ENCODE data around the gene CTNNA1. TPM values are rescaled to one million over a fixed set of nuclear protein-coding genes. Genes with fewer than 3 reads are reported as not detected.

CTNNA1 gene
- total RNA-seq, 1 experiment from 2014 or later = 1.9 TPM

DNA sequence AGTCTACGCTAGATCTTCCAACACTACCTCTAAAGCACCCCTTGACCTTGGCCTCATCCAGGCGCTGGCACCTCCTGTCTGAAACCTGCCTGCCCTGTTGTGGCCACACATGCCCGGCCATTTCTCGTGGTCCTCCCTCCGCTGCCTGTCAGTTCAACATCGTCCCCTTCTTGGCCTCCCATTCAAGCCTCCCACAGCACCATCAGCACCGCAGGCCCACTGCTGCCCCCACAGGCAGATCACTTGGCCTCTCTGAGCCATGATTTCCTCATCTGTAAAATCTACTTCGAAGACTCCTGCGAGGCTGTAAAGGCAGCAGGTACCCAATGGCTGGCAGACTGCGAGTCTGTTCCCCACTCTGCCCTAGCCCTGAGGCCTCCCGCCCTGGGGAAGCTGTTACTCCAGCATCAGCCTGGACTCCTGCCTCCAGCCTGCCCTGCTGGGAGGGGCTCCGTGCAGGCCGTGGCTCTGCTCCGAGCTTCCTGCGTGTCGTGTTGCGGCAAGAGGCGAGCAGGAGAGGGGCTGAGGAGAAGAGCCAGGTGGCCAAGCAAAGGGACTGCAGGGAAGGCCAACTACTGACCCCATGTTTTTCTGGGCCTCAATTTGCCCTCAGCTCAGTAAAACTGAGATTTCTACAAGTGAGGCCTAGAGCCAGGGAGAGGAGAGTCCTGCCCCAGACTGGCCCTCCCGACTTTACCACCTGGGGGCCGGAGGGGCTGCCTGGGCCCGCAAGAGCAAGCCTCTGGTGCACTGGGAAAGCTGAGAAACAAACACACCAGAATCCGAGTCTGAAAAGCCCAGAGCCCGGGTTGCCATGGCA is 192.4 kb downstream of the CTNNA1 start:
- TF ChIP-seq EZH2 (IDR thresholded peaks at IDR 0.05; ENCODE audit: low read length, unreplicated experiment) = no peak
- TF ChIP-seq, protein P1, sequence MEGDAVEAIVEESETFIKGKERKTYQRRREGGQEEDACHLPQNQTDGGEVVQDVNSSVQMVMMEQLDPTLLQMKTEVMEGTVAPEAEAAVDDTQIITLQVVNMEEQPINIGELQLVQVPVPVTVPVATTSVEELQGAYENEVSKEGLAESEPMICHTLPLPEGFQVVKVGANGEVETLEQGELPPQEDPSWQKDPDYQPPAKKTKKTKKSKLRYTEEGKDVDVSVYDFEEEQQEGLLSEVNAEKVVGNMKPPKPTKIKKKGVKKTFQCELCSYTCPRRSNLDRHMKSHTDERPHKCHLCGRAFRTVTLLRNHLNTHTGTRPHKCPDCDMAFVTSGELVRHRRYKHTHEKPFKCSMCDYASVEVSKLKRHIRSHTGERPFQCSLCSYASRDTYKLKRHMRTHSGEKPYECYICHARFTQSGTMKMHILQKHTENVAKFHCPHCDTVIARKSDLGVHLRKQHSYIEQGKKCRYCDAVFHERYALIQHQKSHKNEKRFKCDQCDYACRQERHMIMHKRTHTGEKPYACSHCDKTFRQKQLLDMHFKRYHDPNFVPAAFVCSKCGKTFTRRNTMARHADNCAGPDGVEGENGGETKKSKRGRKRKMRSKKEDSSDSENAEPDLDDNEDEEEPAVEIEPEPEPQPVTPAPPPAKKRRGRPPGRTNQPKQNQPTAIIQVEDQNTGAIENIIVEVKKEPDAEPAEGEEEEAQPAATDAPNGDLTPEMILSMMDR (conservative IDR thresholded peaks at IDR 0.05; ENCODE audit: low read depth, low read length) = no peak
- TF ChIP-seq EZH2phosphoT487 (IDR thresholded peaks at IDR 0.05; ENCODE audit: borderline replicate concordance, low read length) = no peak
- DNase-seq (no peak), ATAC-seq (no peak)
- Histone ChIP-seq H3K4me1 (ENCODE audit: insufficient read depth, low read length) (no peaks in the 10 kb centered on the region), H3K36me3 (ENCODE audit: low read depth, low read length) (no peaks in the 10 kb centered on the region), H4K20me1 (ENCODE audit: low read length) (no peaks in the 10 kb centered on the region), H3K4me3 (ENCODE audit: low read length) (no peak overlapping the region), H3K79me2 (ENCODE audit: low read length) (no peaks in the 10 kb centered on the region), H3F3A (ENCODE audit: low read length, unreplicated experiment) (no peaks in the 10 kb centered on the region), H3K27me3 (ENCODE audit: low read length) (no peaks in the 10 kb centered on the region), H3K9me3 (ENCODE audit: low read length) (no peaks in the 10 kb centered on the region), H3K27ac (ENCODE audit: low read length) (no peak overlapping the region), H3K9me2 (replicated peaks; ENCODE audit: low read length) (no peaks in the 10 kb centered on the region), H3K9ac (ENCODE audit: low read length) (no peak overlapping the region), H3K4me2 (ENCODE audit: low read length) (no peak overlapping the region), H2AFZ (ENCODE audit: low read length) (no peak overlapping the region)
- intact Hi-C loops (cut with micrococcal nuclease) = no loop called here
- CTCF ChIA-PET = no interaction called here
- BruUV-seq (replicated peaks) = no TSS peak
- POLR2A ChIA-PET (ENCODE audit: unreplicated experiment) = no interaction called here

GRCh38 chr5:138946241-138946623 is 193.0 kb downstream of the CTNNA1 start:
- H3F3A ChIP-seq (ENCODE audit: low read length, unreplicated experiment) = no peaks in the 10 kb centered on the region
- H3K36me3 ChIP-seq (ENCODE audit: low read depth, low read length) = no peaks in the 10 kb centered on the region
- intact Hi-C loops (cut with micrococcal nuclease) = no loop called here
- POLR2A ChIA-PET (ENCODE audit: unreplicated experiment) = no interaction called here
- H3K4me1 ChIP-seq (ENCODE audit: insufficient read depth, low read length) = no peaks in the 10 kb centered on the region
- CTCF ChIA-PET = no interaction called here
- H3K4me3 ChIP-seq (ENCODE audit: low read length) = no peak overlapping the region
- no peak overlapping the region for H3K27ac ChIP-seq (ENCODE audit: low read length)
- no peak overlapping the region for H3K9ac ChIP-seq (ENCODE audit: low read length)
- no peak for DNase-seq
- H3K27me3 ChIP-seq (ENCODE audit: low read length) = no peaks in the 10 kb centered on the region
- no peak overlapping the region for H3K4me2 ChIP-seq (ENCODE audit: low read length)
- no peak for TF ChIP-seq EZH2phosphoT487 (IDR thresholded peaks at IDR 0.05; ENCODE audit: borderline replicate concordance, low read length)
- TF ChIP-seq EZH2 (IDR thresholded peaks at IDR 0.05; ENCODE audit: low read length, unreplicated experiment) = no peak
- TF ChIP-seq, protein P1 (conservative IDR thresholded peaks at IDR 0.05; ENCODE audit: low read depth, low read length) = no peak
- H3K79me2 ChIP-seq (ENCODE audit: low read length) = no peaks in the 10 kb centered on the region
- no peaks in the 10 kb centered on the region for H4K20me1 ChIP-seq (ENCODE audit: low read length)
- no peak overlapping the region for H2AFZ ChIP-seq (ENCODE audit: low read length)
- BruUV-seq (replicated peaks) = no TSS peak
- ATAC-seq = no peak
- H3K9me2 ChIP-seq (replicated peaks; ENCODE audit: low read length) = no peaks in the 10 kb centered on the region
- no peaks in the 10 kb centered on the region for H3K9me3 ChIP-seq (ENCODE audit: low read length)

GRCh38 chr5:138946831-138947560 is 193.8 kb downstream of the CTNNA1 start:
- no peak overlapping the region for H3K9ac ChIP-seq (ENCODE audit: low read length)
- H2AFZ ChIP-seq (ENCODE audit: low read length) = no peak overlapping the region
- H3K36me3 ChIP-seq (ENCODE audit: low read depth, low read length) = no peaks in the 10 kb centered on the region
- ChIA-PET POLR2A (ENCODE audit: unreplicated experiment) (no interaction called here), CTCF (no interaction called here)
- no peaks in the 10 kb centered on the region for H3K79me2 ChIP-seq (ENCODE audit: low read length)
- no peaks in the 10 kb centered on the region for H3K9me2 ChIP-seq (replicated peaks; ENCODE audit: low read length)
- TF ChIP-seq EZH2phosphoT487 (IDR thresholded peaks at IDR 0.05; ENCODE audit: borderline replicate concordance, low read length) (no peak), EZH2 (IDR thresholded peaks at IDR 0.05; ENCODE audit: low read length, unreplicated experiment) (no peak)
- TF ChIP-seq, protein P1 (conservative IDR thresholded peaks at IDR 0.05; ENCODE audit: low read depth, low read length) = no peak
- no peak overlapping the region for H3K4me3 ChIP-seq (ENCODE audit: low read length)
- no peaks in the 10 kb centered on the region for H3K27me3 ChIP-seq (ENCODE audit: low read length)
- no peaks in the 10 kb centered on the region for H3F3A ChIP-seq (ENCODE audit: low read length, unreplicated experiment)
- H3K4me1 ChIP-seq (ENCODE audit: insufficient read depth, low read length) = no peaks in the 10 kb centered on the region
- no peaks in the 10 kb centered on the region for H4K20me1 ChIP-seq (ENCODE audit: low read length)
- DNase-seq (no peak), ATAC-seq (no peak)
- intact Hi-C loops (cut with micrococcal nuclease) = no loop called here
- H3K4me2 ChIP-seq (ENCODE audit: low read length) = no peak overlapping the region
- no peaks in the 10 kb centered on the region for H3K9me3 ChIP-seq (ENCODE audit: low read length)
- BruUV-seq (replicated peaks) = no TSS peak
- no peak overlapping the region for H3K27ac ChIP-seq (ENCODE audit: low read length)

All from PC-3 (cell line).